Measurements from ENCODE around the gene CMC2. TPM values are rescaled to one million over a fixed set of nuclear protein-coding genes. Genes with fewer than 3 reads are reported as not detected.

The CMC2 gene
- total RNA-seq, 2 donors from 2014 or later, result 85.4 to 145 TPM

- H3K4me3 Mint-ChIP-seq, result no peak overlapping the region
- H3K4me1 Mint-ChIP-seq (ENCODE audit: low read depth in 2 of 2), result peaks cover 17 to 27% of the 10 kb centered on the region in 2 donors
- DNase-seq (ENCODE audit: low spot score) (no peak), ATAC-seq (no peak)
- no peak overlapping the region for H3K27ac Mint-ChIP-seq
- H3K27me3 Mint-ChIP-seq, result no peaks in the 10 kb centered on the region
- H3K36me3 Mint-ChIP-seq, result peaks cover 4% of the 10 kb centered on the region
- H3K9me3 Mint-ChIP-seq, result no peaks in the 10 kb centered on the region
These were observed 12.2 kb downstream of the CMC2 start for GRCh38 chr16:80994451-80994850.

- Mint-ChIP-seq H3K27me3 (no peaks in the 10 kb centered on the region), H3K4me3 (no peak overlapping the region), H3K4me1 (ENCODE audit: low read depth in 2 of 2) (peaks cover 11 to 21% of the 10 kb centered on the region in 2 donors), H3K27ac (no peak overlapping the region), H3K36me3 (peaks cover 4% of the 10 kb centered on the region), H3K9me3 (no peaks in the 10 kb centered on the region)
- DNase-seq (ENCODE audit: low spot score) (no peak), ATAC-seq (no peak)
These were observed 12.9 kb downstream of the CMC2 start for GRCh38 chr16:80993834-80994233.

- DNase-seq (ENCODE audit: low spot score) (no peak), ATAC-seq (no peak)
- H3K27me3 Mint-ChIP-seq, result no peaks in the 10 kb centered on the region
- H3K4me1 Mint-ChIP-seq (ENCODE audit: low read depth in 2 of 2), result peaks cover 9 to 18% of the 10 kb centered on the region in 2 donors
- H3K9me3 Mint-ChIP-seq, result no peaks in the 10 kb centered on the region
- H3K27ac Mint-ChIP-seq, result no peak overlapping the region
- H3K4me3 Mint-ChIP-seq, result no peak overlapping the region
- H3K36me3 Mint-ChIP-seq, result peaks cover 4% of the 10 kb centered on the region
These were observed 13.4 kb downstream of the CMC2 start for GRCh38 chr16:80993307-80993706.

- H3K36me3 Mint-ChIP-seq, result peaks cover 4% of the 10 kb centered on the region
- DNase-seq (ENCODE audit: low spot score), result no peak
- no peak overlapping the region for H3K27ac Mint-ChIP-seq
- no peaks in the 10 kb centered on the region for H3K27me3 Mint-ChIP-seq
- no peak overlapping the region for H3K4me3 Mint-ChIP-seq
- H3K4me1 Mint-ChIP-seq (ENCODE audit: low read depth in 2 of 2), result peaks cover 9 to 12% of the 10 kb centered on the region in 2 donors
- H3K9me3 Mint-ChIP-seq, result no peaks in the 10 kb centered on the region
- ATAC-seq, result no peak
These were observed 13.9 kb downstream of the CMC2 start for GRCh38 chr16:80992676-80993293.

DNA sequence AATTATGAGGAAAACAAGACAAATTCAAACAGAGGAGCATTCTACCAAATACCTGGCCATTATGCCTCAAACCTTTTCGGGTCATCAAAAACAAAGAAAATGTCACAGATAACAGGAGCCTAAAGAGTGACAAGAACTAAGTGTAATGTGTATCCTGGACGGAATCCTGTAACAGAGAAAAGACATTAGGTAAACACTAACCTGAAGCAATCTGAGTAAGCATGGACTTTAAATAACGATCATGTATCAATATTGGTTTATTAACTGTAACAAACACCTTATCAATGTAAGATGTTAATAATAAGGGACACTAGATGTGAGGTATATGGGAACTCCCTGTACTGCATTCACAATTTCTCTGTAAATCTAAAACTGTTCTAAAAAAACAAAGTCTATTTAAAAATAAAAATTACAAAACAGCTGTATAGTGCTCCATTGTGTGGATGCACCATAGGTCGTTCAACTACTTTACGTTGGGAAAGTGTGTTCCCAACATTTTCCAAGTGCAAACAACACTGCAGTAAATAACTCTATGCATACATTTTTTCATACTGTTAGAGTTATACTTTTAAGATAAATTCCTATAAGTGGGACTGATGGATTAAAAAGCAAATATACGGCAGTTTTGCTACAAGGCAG is 14.8 kb downstream of the CMC2 start:
- H3K9me3 Mint-ChIP-seq, result no peaks in the 10 kb centered on the region
- no peak overlapping the region for H3K27ac Mint-ChIP-seq
- H3K4me1 Mint-ChIP-seq (ENCODE audit: low read depth in 2 of 2), result peaks cover 3 to 9% of the 10 kb centered on the region in 2 donors

GRCh38 chr16:80990978-80991377 is 15.7 kb downstream of the CMC2 start:
- H3K27ac Mint-ChIP-seq, result no peak overlapping the region
- H3K27me3 Mint-ChIP-seq, result no peaks in the 10 kb centered on the region
- H3K4me1 Mint-ChIP-seq (ENCODE audit: low read depth in 2 of 2), result peaks cover 0 to 12% of the 10 kb centered on the region in 2 donors
- H3K36me3 Mint-ChIP-seq, result peaks cover 4% of the 10 kb centered on the region
- no peak overlapping the region for H3K4me3 Mint-ChIP-seq
- ATAC-seq (no peak), DNase-seq (ENCODE audit: low spot score) (no peak)
- no peaks in the 10 kb centered on the region for H3K9me3 Mint-ChIP-seq

More for the DNA sequence above, 14.8 kb downstream of the CMC2 start:
- no peak overlapping the region for H3K4me3 Mint-ChIP-seq
- peaks cover 4% of the 10 kb centered on the region for H3K36me3 Mint-ChIP-seq
- ATAC-seq (no peak), DNase-seq (ENCODE audit: low spot score) (no peak)
- no peaks in the 10 kb centered on the region for H3K27me3 Mint-ChIP-seq

DNA sequence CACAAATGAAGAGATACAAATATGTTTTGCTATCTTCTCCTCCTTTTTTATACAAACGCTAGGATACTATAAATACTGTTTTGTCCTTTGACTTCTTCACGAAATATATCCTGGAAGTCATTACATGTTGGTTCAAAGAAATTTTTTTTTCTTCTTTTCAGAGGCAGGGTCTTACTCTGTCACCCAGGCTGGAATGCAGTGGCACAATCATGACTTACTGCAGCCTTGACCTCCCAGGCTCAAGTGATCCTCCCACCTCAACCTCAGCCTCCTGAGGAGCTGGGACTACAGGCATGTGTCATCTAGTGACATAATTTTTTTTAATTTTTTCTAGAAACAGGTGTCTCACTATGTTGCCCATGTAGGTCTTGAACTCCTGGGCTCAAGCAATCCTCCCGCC is 16.1 kb downstream of the CMC2 start:
- H3K36me3 Mint-ChIP-seq, result peaks cover 4% of the 10 kb centered on the region
- no peak overlapping the region for H3K4me3 Mint-ChIP-seq
- no peaks in the 10 kb centered on the region for H3K9me3 Mint-ChIP-seq
- H3K27ac Mint-ChIP-seq, result peak overlapping the region in 1 of 2 donors; percentile 67
- ATAC-seq (no peak), DNase-seq (ENCODE audit: low spot score) (no peak)
- H3K27me3 Mint-ChIP-seq, result no peaks in the 10 kb centered on the region
- H3K4me1 Mint-ChIP-seq (ENCODE audit: low read depth in 2 of 2), result peaks cover 1 to 12% of the 10 kb centered on the region in 2 donors

DNA sequence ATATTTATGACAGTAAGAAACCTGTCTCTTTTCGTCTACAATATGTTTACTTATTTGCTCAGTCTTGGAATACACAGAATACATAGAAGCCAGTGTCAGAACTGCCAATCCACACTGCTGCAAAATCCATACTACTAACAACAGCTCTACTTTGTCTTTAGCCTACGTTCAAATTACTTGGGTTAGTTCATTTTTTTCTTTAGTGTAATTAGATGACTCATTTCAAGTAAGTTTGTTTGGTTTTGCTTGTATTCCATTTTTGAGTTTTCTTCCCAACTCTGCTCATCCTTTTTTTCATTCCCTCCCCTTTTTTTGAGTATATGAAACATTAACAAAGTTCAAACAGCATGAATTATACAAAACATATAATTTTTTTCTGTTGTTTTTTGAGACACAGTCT is 16.9 kb downstream of the CMC2 start:
- no peaks in the 10 kb centered on the region for H3K27me3 Mint-ChIP-seq
- H3K4me3 Mint-ChIP-seq, result no peak overlapping the region
- H3K27ac Mint-ChIP-seq, result peak overlapping the region in 1 of 2 donors; percentile 67
- H3K4me1 Mint-ChIP-seq (ENCODE audit: low read depth in 2 of 2), result peaks cover 4 to 12% of the 10 kb centered on the region in 2 donors
- DNase-seq (ENCODE audit: low spot score) (no peak), ATAC-seq (no peak)
- no peaks in the 10 kb centered on the region for H3K9me3 Mint-ChIP-seq
- peaks cover 4% of the 10 kb centered on the region for H3K36me3 Mint-ChIP-seq

GRCh38 chr16:80988756-80989155 is 17.9 kb downstream of the CMC2 start:
- no peaks in the 10 kb centered on the region for H3K27me3 Mint-ChIP-seq
- H3K4me1 Mint-ChIP-seq (ENCODE audit: low read depth in 2 of 2), result peaks cover 4 to 12% of the 10 kb centered on the region in 2 donors
- no peaks in the 10 kb centered on the region for H3K9me3 Mint-ChIP-seq
- H3K4me3 Mint-ChIP-seq, result no peak overlapping the region
- no peak for ATAC-seq
- peaks cover 4% of the 10 kb centered on the region for H3K36me3 Mint-ChIP-seq
- no peak for DNase-seq (ENCODE audit: low spot score)
- no peak overlapping the region for H3K27ac Mint-ChIP-seq

DNA sequence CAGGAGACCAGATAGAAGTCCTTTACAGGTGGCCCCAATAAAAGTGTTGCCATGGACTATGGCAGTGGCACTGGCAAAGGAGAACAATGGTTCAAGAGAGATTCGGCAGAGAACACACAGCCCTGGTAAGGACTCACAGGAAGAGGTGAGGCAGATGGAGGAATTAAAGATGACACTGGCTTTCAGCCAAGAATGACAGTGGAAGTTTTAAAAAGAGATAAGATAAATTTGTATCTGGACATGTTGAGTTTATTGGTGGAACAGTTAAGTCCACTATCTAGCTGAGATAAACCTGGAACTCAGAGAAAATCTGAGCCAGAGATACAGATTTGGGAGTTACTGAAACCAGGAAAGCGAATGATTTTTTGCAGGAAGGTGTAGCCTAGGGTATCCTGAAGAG is 20.1 kb downstream of the CMC2 start:
- Mint-ChIP-seq H3K36me3 (no peaks in the 10 kb centered on the region), H3K27me3 (no peaks in the 10 kb centered on the region), H3K27ac (no peak overlapping the region), H3K4me3 (no peak overlapping the region), H3K4me1 (ENCODE audit: low read depth in 2 of 2) (peaks cover 4 to 12% of the 10 kb centered on the region in 2 donors), H3K9me3 (no peaks in the 10 kb centered on the region)
- ATAC-seq, result no peak
- no peak for DNase-seq (ENCODE audit: low spot score)

- no peaks in the 10 kb centered on the region for H3K27me3 Mint-ChIP-seq
- ATAC-seq, result no peak
- H3K36me3 Mint-ChIP-seq, result no peaks in the 10 kb centered on the region
These were observed 21.1 kb downstream of the CMC2 start for GRCh38 chr16:80985611-80986010.

GRCh38 chr16:80984124-80984892 is 22.4 kb downstream of the CMC2 start:
- Mint-ChIP-seq H3K36me3 (no peaks in the 10 kb centered on the region), H3K9me3 (no peaks in the 10 kb centered on the region), H3K4me1 (ENCODE audit: low read depth in 2 of 2) (peaks cover 4 to 12% of the 10 kb centered on the region in 2 donors), H3K27me3 (no peaks in the 10 kb centered on the region), H3K4me3 (no peak overlapping the region), H3K27ac (no peak overlapping the region)
- ATAC-seq (no peak), DNase-seq (ENCODE audit: low spot score) (no peak)

More at GRCh38 chr16:80985611-80986010, 21.1 kb downstream of the CMC2 start:
- H3K27ac Mint-ChIP-seq, result no peak overlapping the region
- H3K4me1 Mint-ChIP-seq (ENCODE audit: low read depth in 2 of 2), result peaks cover 4 to 12% of the 10 kb centered on the region in 2 donors
- no peak for DNase-seq (ENCODE audit: low spot score)
- H3K9me3 Mint-ChIP-seq, result no peaks in the 10 kb centered on the region
- no peak overlapping the region for H3K4me3 Mint-ChIP-seq

DNA sequence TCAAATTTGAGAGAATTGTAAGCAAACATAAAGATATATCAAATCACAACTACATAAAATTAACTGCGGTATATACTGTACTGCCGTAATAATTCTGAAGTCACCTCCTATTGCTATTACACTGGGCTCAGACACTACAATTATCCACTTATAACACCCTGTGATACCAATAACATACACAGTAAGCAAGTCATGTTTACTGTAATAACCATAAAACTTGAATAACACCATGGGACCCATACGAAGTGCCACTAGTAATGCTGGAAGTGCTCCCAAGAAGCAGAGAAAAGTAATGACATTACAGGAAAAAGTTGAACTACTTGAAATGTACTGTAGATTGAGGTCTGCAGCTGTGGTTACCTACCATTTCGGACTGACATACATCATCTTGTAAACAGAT is 24.0 kb downstream of the CMC2 start:
- Mint-ChIP-seq H3K27ac (no peak overlapping the region), H3K9me3 (no peaks in the 10 kb centered on the region), H3K4me1 (ENCODE audit: low read depth in 2 of 2) (peaks cover 4 to 11% of the 10 kb centered on the region in 2 donors), H3K27me3 (no peaks in the 10 kb centered on the region), H3K4me3 (no peak overlapping the region), H3K36me3 (peaks cover 4% of the 10 kb centered on the region)
- ATAC-seq (no peak), DNase-seq (ENCODE audit: low spot score) (no peak)

DNA sequence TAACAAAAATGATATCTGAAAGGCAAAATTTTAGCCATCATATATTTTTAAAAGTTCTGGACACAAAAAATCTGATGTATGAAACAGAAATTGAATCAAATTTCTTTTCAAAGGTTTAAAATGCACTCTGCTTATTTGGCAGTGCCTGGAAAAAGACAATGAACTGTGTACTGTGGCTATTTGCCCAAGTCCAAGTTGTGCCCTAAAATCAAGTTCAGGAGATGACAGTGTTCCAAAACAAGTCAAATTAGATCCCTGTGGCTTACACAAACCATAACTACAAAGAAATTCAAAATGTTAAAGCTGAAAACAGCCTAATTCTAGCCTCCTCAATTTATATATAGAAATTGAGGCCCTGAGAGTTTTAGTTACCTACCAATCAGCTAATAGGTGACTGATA is 25.6 kb downstream of the CMC2 start:
- DNase-seq (ENCODE audit: low spot score), result no peak
- Mint-ChIP-seq H3K27me3 (no peaks in the 10 kb centered on the region), H3K27ac (no peak overlapping the region), H3K36me3 (peaks cover 4% of the 10 kb centered on the region), H3K4me1 (ENCODE audit: low read depth in 2 of 2) (peaks cover 0 to 4% of the 10 kb centered on the region in 2 donors), H3K9me3 (no peaks in the 10 kb centered on the region), H3K4me3 (no peak overlapping the region)
- ATAC-seq, result no peak
